Fibroblast of lung (primary cell): ENCODE data around the gene PARP9. TPM values are rescaled to one million over a fixed set of nuclear protein-coding genes. Genes with fewer than 3 reads are reported as not detected.

ENCODE experiments used
- DNase-seq, 2 donors: peaks; one replicate each; pipeline versions ENCODE4 v3.0.0 to v3.0.0-alpha.2; 2010; ENCODE audit warnings: low read depth in 2 of 2
- H2AFZ ChIP-seq: 2 replicates; pipeline ENCODE4 v1.5.1; 2012; ENCODE audit warnings: low read length, control low read depth, inconsistent platforms
- H3K27ac ChIP-seq: 2 replicates; pipeline ENCODE4 v1.5.1; 2011; ENCODE audit warnings: low read length, control low read depth; ENCODE audit not compliant: insufficient read depth
- H3K27me3 ChIP-seq: 2 replicates; pipeline ENCODE4 v1.5.1; 2011; ENCODE audit warnings: mild to moderate bottlenecking, low read length; ENCODE audit not compliant: control insufficient read depth, insufficient read depth
- H3K36me3 ChIP-seq: 2 replicates; pipeline ENCODE4 v1.5.1; 2011; ENCODE audit warnings: low read length; ENCODE audit not compliant: control insufficient read depth, insufficient read depth
- H3K4me1 ChIP-seq: 2 replicates; pipeline ENCODE4 v1.5.1; 2011; ENCODE audit warnings: low read length; ENCODE audit not compliant: control insufficient read depth, insufficient read depth; ENCODE audit errors: extremely low read depth
- H3K4me2 ChIP-seq: 2 replicates; pipeline ENCODE4 v1.5.1; 2011; ENCODE audit warnings: low read length, control low read depth; ENCODE audit not compliant: insufficient read depth; ENCODE audit errors: extremely low read depth
- H3K4me3 ChIP-seq, 4 experiments: fragments of 200-600 bp in 1 of 4; sonication (generic) in 1 of 4; replicated peaks in 1 of 4; 2 replicates each; pipeline ENCODE4 v1.5.1; 2011 to 2016; ENCODE audit warnings: low read length in 4 of 4, low read depth in 3 of 4, mild to moderate bottlenecking in 3 of 4, control low read depth in 2 of 4, inconsistent platforms in 1 of 4, mixed read lengths in 1 of 4; ENCODE audit not compliant: insufficient read depth in 1 of 4; ENCODE audit errors: control extremely low read depth in 1 of 4
- H3K79me2 ChIP-seq: 2 replicates; pipeline ENCODE4 v1.5.1; 2012; ENCODE audit warnings: mild to moderate bottlenecking, low read length, inconsistent platforms; ENCODE audit not compliant: control insufficient read depth, insufficient read depth
- H3K9ac ChIP-seq: 2 replicates; pipeline ENCODE4 v1.5.1; 2011; ENCODE audit warnings: mild to moderate bottlenecking, low read length, control low read depth; ENCODE audit not compliant: insufficient read depth
- H3K9me3 ChIP-seq: 2 replicates; pipeline ENCODE4 v1.5.1; 2012; ENCODE audit warnings: low read depth, low read length; ENCODE audit not compliant: control insufficient read depth, insufficient read depth
- H4K20me1 ChIP-seq: 2 replicates; pipeline ENCODE4 v1.5.1; 2011; ENCODE audit warnings: low read length; ENCODE audit not compliant: control insufficient read depth, insufficient read depth; ENCODE audit errors: extremely low read depth
- CTCF ChIP-seq, 2 donors: IDR thresholded peaks in 1 of 2; conservative IDR thresholded peaks in 1 of 2; 1 replicate in 1 of 2; 2 replicates in 1 of 2; pipeline ENCODE4 v1.5.1; 2011 to 2012; ENCODE audit warnings: low read length in 2 of 2, control low read depth in 1 of 2, inconsistent platforms in 1 of 2, low read depth in 1 of 2, mild to moderate bottlenecking in 1 of 2
- EZH2 ChIP-seq: IDR thresholded peaks from 2 replicates; pipeline ENCODE4 v1.5.1; 2012; ENCODE audit warnings: low read length, control low read depth, mild to moderate bottlenecking; ENCODE audit errors: missing control alignments
- polyA plus RNA-seq, 2 donors: library from polyadenylated mRNA; depleted of rRNA in 1 of 2; stranded (reverse) in 1 of 2; unstranded in 1 of 2; fragments of >200 nt; gene quantifications; 2 replicates each; pipeline ENCODE4 v1.2.1, GENCODE V29; 2011 to 2012; ENCODE audit warnings: missing spikeins in 1 of 2
- total RNA-seq: library from RNA; depleted of rRNA; stranded (reverse); fragments of >200 nt; gene quantifications from 2 replicates; pipeline ENCODE4 v1.2.1, GENCODE V29; 2014

Gene PARP9
- total and polyA plus RNA-seq, 2 donors (not counting 1 experiment from before 2014, with no cell fraction given): 50.0 to 56.0 TPM

- Histone ChIP-seq H3K4me3 (no peak overlapping the region), H3K79me2 (no peaks in the 10 kb centered on the region), H2AFZ (no peak overlapping the region), H3K27ac (no peak overlapping the region), H4K20me1 (no peaks in the 10 kb centered on the region), H3K4me2 (no peak overlapping the region), H3K4me1 (no peaks in the 10 kb centered on the region), H3K9ac (no peak overlapping the region), H3K9me3 (no peaks in the 10 kb centered on the region), H3K27me3 (no peaks in the 10 kb centered on the region), H3K36me3 (no peaks in the 10 kb centered on the region)
- TF ChIP-seq CTCF (conservative IDR thresholded peaks at IDR 0.05 in 1 of 2, IDR thresholded peaks at IDR 0.05 in 1 of 2; ENCODE audit: low read depth in 1 of 2, low read length in 2 of 2) (no peak), EZH2 (no peak)
- DNase-seq: no peak
These were observed 18.3 kb upstream of the PARP9 start for GRCh38 chr3:122582390-122582789.

GRCh38 chr3:122581622-122582021 is 17.5 kb upstream of the PARP9 start:
- Histone ChIP-seq H3K27ac (no peak overlapping the region), H2AFZ (no peak overlapping the region), H3K79me2 (no peaks in the 10 kb centered on the region), H3K27me3 (no peaks in the 10 kb centered on the region), H3K36me3 (no peaks in the 10 kb centered on the region), H3K4me3 (no peak overlapping the region), H3K4me2 (no peak overlapping the region), H3K4me1 (no peaks in the 10 kb centered on the region), H4K20me1 (no peaks in the 10 kb centered on the region), H3K9me3 (no peaks in the 10 kb centered on the region), H3K9ac (no peak overlapping the region)
- no peak for DNase-seq
- TF ChIP-seq CTCF (conservative IDR thresholded peaks at IDR 0.05 in 1 of 2, IDR thresholded peaks at IDR 0.05 in 1 of 2; ENCODE audit: low read depth in 1 of 2, low read length in 2 of 2) (no peak), EZH2 (no peak)

GRCh38 chr3:122580470-122580869 is 16.4 kb upstream of the PARP9 start:
- no peaks in the 10 kb centered on the region for H3K4me1 ChIP-seq
- H3K9ac ChIP-seq: no peak overlapping the region
- TF ChIP-seq EZH2 (no peak), CTCF (conservative IDR thresholded peaks at IDR 0.05 in 1 of 2, IDR thresholded peaks at IDR 0.05 in 1 of 2; ENCODE audit: low read depth in 1 of 2, low read length in 2 of 2) (no peak)
- H3K27me3 ChIP-seq: no peaks in the 10 kb centered on the region
- H3K27ac ChIP-seq: no peak overlapping the region
- H3K79me2 ChIP-seq: no peaks in the 10 kb centered on the region
- H3K36me3 ChIP-seq: no peaks in the 10 kb centered on the region
- DNase-seq: no peak
- no peaks in the 10 kb centered on the region for H3K9me3 ChIP-seq
- no peak overlapping the region for H3K4me2 ChIP-seq
- H3K4me3 ChIP-seq: no peak overlapping the region
- H2AFZ ChIP-seq: no peak overlapping the region
- no peaks in the 10 kb centered on the region for H4K20me1 ChIP-seq
